ENCODE data around the gene CACNA2D2.

The CACNA2D2 gene

DNA sequence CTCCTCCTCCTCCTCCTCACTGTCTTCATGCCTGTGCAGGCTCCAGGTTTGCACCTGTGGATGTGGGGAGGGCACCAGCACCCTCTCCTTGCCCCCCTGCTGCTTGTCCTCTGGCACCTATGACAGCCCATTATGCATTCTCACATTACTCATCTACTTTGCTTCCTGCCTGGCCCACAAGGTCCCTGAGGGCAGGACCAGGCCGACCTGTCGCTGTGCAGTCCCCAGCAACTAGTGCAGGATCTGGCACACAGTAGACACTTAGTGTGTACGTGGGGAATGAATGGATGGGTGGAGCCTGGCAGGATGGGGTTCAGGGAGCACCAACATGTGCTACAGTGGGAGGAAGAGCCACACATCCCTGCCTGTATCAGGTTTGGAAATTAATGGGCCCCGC lies 85.8 kb downstream of the CACNA2D2 start:
- ChIA-PET CTCF (no interaction called here), POLR2A (no interaction called here)
- TF ChIP-seq, protein P1, sequence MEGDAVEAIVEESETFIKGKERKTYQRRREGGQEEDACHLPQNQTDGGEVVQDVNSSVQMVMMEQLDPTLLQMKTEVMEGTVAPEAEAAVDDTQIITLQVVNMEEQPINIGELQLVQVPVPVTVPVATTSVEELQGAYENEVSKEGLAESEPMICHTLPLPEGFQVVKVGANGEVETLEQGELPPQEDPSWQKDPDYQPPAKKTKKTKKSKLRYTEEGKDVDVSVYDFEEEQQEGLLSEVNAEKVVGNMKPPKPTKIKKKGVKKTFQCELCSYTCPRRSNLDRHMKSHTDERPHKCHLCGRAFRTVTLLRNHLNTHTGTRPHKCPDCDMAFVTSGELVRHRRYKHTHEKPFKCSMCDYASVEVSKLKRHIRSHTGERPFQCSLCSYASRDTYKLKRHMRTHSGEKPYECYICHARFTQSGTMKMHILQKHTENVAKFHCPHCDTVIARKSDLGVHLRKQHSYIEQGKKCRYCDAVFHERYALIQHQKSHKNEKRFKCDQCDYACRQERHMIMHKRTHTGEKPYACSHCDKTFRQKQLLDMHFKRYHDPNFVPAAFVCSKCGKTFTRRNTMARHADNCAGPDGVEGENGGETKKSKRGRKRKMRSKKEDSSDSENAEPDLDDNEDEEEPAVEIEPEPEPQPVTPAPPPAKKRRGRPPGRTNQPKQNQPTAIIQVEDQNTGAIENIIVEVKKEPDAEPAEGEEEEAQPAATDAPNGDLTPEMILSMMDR (IDR thresholded peaks at IDR 0.05; ENCODE audit: insufficient read depth, low read length, missing control alignments), result no peak
- H3K4me3 ChIP-seq (ENCODE audit: low read depth, low read length), result no peak overlapping the region
- DNase-seq (ENCODE audit: low read depth, low spot score), result no peak

DNA sequence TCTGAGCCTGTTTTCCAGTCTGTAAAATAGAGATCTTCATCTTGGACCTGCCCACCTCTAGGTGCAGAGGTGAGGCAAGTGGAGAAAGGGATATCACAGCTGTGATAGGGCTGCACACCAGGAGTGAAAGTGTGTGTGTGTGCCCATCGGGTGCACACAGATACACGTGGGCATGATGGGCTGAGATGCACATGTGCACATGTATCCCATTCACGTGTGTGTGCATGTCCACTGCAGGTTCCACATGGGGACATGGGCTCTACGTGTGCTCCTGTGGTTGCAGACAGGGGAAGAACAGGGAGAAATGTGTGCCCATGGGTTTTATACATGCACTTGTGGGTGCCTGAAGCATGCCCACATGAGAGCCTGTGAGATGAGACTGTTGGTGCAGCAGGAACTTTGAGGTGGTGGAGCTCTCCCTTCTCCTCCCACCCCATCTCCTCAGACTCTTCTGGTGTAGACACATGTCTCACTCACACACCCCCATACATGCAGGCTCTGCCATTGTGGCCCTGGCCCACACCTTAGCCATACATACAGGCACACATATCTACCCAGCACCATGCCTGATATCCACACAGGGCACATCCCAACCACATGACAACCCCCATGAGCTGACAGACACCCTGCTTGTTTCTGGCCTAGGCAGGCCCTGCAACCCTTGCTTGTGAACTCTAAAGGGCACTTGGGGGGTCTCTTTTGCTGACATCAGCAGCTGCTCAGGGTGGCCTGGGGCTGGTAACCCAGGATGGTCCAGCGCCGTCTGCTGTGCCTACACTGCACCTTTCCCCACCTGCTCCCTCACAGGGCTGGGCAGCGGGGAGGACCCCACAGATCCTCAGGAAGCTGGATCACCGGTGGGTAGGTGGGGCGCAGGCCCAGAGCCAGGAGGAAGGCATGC lies 86.4 kb downstream of the CACNA2D2 start:
- POLR2A ChIA-PET, result no interaction called here
- CTCF ChIA-PET, result interaction anchor here (1.4 kb wide), 1 partner anchor 126 kb away, joined by 3 read pairs; no protein-coding TSS in a partner anchor
- DNase-seq (ENCODE audit: low read depth, low spot score), result no peak
- TF ChIP-seq, protein P1 (IDR thresholded peaks at IDR 0.05; ENCODE audit: insufficient read depth, low read length, missing control alignments), result no peak
- H3K4me3 ChIP-seq (ENCODE audit: low read depth, low read length), result no peak overlapping the region

DNA sequence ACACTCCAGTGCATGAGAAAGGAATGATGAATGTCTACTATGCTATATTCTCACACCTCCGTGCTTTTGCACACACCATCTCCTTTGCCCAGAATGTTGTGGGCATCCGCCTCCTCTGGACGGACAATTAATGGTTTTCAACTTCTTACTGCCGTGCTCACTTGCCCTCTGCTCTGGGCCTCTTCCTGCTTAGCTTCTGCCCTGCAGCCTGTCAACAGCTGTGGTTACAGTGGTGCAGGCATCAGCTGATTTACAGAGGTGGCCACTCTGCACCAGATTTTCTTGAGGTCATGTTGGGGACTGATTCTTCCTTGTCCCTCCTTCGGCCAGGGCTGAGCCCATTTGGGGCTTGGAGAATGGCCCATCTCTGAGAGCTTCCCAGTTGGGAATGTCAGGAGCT lies 87.6 kb downstream of the CACNA2D2 start:
- POLR2A ChIA-PET, result no interaction called here
- no peak for DNase-seq (ENCODE audit: low read depth, low spot score)
- TF ChIP-seq, protein P1 (IDR thresholded peaks at IDR 0.05; ENCODE audit: insufficient read depth, low read length, missing control alignments), result no peak
- CTCF ChIA-PET, result interaction anchor here (1.4 kb wide), 1 partner anchor 127 kb away, joined by 3 read pairs; no protein-coding TSS in a partner anchor
- no peak overlapping the region for H3K4me3 ChIP-seq (ENCODE audit: low read depth, low read length)

GRCh38 chr3:50415061-50415460 lies 88.4 kb downstream of the CACNA2D2 start:
- POLR2A ChIA-PET, result no interaction called here
- H3K4me3 ChIP-seq (ENCODE audit: low read depth, low read length), result no peak overlapping the region
- no peak for DNase-seq (ENCODE audit: low read depth, low spot score)
- TF ChIP-seq, protein P1 (IDR thresholded peaks at IDR 0.05; ENCODE audit: insufficient read depth, low read length, missing control alignments), result no peak
- CTCF ChIA-PET, result no interaction called here

- POLR2A ChIA-PET, result no interaction called here
Measured at GRCh38 chr3:50414616-50415015, 88.8 kb downstream of the CACNA2D2 start.

GRCh38 chr3:50412231-50412754 lies 91.1 kb downstream of the CACNA2D2 start:
- no peak for DNase-seq (ENCODE audit: low read depth, low spot score)
- no peak overlapping the region for H3K4me3 ChIP-seq (ENCODE audit: low read depth, low read length)
- TF ChIP-seq, protein P1 (IDR thresholded peaks at IDR 0.05; ENCODE audit: insufficient read depth, low read length, missing control alignments), result no peak
- CTCF ChIA-PET, result no interaction called here
- POLR2A ChIA-PET, result no interaction called here

More at GRCh38 chr3:50414616-50415015, 88.8 kb downstream of the CACNA2D2 start:
- TF ChIP-seq, protein P1 (IDR thresholded peaks at IDR 0.05; ENCODE audit: insufficient read depth, low read length, missing control alignments), result no peak
- no peak overlapping the region for H3K4me3 ChIP-seq (ENCODE audit: low read depth, low read length)
- CTCF ChIA-PET, result interaction anchor here (1.5 kb wide), 1 partner anchor 128 kb away, joined by 3 read pairs; no protein-coding TSS in a partner anchor
- no peak for DNase-seq (ENCODE audit: low read depth, low spot score)
